Stimulated activated CD8-positive, alpha-beta memory T cell treated with anti-CD3 and anti-CD28 coated beads, Interleukin-7, amount 100 ng/mL, for 1 hour (primary cell): ENCODE results near the gene ZNF582.

Experiments
- DNase-seq, 2 donors: peaks; one replicate each; pipeline ENCODE4 v3.0.0-alpha.2; 2020; ENCODE audit warnings: low read depth in 2 of 2

The ZNF582 gene

DNA sequence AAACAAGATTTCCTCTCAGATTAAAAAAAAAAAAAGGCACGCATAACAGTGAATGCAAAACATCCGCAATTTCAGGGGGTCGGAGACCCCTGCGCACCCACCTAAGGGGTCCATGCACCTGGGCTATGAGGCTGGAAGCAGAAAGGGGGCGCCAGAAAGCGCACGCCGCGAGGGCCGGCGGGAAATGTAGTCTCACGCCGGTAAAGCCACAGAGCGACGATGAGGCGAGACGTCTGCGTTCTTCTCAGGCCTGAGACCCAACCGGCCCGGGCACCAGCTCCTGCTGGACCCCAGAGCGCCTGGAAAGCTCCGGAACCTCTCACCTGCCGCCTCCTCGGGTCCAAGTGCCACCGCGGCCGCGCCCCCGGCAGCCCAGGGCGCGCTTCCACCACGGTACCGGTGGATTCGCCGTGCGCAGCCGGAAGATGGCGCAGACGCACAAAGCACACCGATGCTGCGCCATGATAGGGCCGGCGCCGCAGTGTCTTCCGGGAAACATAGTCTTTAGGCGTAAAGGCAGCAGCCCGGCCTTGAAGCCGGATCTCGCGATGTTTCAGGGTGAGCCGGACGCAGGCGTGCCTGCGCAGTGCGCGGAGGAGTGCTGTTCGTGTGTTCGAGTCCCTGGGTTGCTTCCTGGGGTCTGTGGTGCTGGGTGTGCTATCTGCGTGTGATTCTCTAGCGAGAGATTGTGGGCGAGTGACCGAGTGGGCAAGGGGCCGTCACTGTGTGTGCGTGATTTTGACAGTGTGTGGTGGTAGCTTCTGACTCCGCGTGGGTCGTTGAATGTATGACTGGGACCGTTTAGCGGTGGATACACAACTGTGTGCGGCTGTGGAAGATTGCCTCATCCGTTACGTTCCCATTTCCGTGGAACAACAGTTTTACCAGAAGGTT is at the start of gene ZNF582:
Gene ZNF582, minus strand, starts transcription at position 416 of the 894 bp plus-strand sequence. CDS start 1,782 bp downstream, outside the sequence.
- DNase-seq, result peak; percentile 74 to 78

- DNase-seq, result no peak
Measured at GRCh38 chr19:56441206-56441792, 48.0 kb upstream of the ZNF582 start.

GRCh38 chr19:56423985-56424353 is 30.6 kb upstream of the ZNF582 start:
- DNase-seq, result no peak

DNA sequence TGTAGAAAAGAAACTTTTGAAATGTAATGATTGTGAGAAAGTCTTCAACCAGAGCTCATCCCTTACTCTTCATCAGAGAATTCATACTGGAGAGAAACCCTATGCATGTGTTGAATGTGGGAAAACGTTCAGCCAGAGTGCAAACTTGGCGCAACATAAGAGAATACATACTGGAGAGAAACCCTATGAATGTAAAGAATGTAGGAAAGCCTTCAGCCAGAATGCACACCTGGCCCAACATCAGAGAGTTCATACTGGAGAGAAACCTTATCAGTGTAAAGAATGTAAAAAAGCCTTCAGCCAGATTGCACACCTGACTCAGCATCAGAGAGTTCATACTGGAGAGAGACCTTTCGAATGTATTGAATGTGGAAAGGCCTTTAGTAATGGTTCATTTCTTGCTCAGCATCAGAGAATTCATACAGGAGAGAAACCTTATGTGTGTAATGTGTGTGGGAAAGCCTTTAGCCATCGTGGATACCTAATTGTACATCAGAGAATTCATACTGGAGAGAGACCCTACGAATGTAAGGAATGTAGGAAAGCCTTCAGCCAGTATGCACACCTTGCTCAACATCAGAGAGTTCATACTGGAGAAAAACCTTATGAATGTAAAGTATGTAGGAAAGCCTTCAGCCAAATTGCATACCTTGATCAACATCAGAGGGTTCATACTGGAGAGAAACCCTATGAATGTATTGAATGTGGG is 30.1 kb upstream of the ZNF582 start:
- DNase-seq, result no peak

- no peak for DNase-seq
Measured at GRCh38 chr19:56405062-56405461, 11.7 kb upstream of the ZNF582 start.

- no peak for DNase-seq
Measured at GRCh38 chr19:56404705-56405056, 11.3 kb upstream of the ZNF582 start.

- peak; percentile 72 to 85 for DNase-seq
Measured at GRCh38 chr19:56403764-56404704, 10.7 kb upstream of the ZNF582 start, which contains the start of gene ZNF583. TSS of gene ZNF583 (plus strand) at chr19:56404332. CDS start at chr19:56407115, 2,783 bp downstream.

DNA sequence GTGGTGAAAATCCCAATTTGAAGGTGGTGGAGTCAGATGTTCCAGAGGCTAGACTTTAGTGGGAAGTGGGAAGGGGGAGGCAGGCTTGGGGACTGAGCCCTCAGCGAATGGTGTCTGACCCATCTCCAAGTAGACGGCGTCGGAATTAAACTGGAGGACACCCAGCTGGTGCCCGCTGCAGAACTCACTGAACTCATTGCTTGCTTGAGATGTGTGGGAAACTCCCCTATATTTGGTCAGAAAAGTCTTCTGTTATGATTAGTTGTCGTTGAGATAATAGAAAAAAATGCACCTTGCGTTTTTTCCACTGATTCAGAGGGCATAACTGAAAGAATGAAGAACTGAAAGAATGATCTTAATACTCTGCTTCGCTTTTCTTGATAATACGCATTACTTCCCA is 9.9 kb upstream of the ZNF582 start:
- DNase-seq, result no peak

- no peak for DNase-seq
Measured at GRCh38 chr19:56400485-56400884, 7.2 kb upstream of the ZNF582 start.

GRCh38 chr19:56398809-56399208 is 5.5 kb upstream of the ZNF582 start:
- DNase-seq, result no peak

- no peak for DNase-seq
Measured at GRCh38 chr19:56383826-56384605, 9.3 kb downstream of the ZNF582 start.

DNA sequence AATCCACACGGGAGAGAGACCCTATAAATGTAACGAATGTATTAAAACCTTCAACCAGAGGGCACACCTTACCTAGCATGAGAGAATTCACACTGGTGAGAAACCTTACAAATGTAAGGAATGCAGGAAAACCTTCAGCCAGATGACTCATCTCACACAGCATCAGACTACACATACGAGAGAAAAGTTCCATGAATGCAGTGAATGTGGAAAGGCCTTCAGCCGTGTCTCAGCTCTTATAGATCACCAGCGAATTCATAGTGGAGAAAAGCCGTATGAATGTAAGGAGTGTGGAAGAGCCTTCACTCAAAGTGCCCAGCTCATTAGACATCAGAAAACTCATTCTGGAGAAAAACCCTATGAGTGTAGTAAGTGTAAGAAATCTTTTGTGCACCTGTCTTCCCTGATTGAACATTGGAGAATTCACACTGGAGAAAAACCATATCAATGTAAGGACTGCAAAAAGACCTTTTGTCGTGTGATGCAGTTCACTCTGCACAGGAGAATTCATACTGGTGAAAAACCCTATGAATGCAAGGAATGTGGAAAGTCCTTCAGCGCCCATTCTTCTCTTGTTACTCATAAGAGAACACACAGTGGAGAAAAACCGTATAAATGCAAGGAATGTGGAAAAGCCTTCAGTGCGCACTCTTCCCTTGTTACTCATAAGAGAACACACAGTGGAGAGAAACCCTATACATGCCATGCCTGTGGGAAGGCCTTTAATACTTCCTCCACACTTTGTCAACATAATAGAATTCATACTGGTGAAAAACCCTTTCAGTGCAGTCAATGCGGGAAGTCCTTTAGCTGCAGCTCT is 16.0 kb downstream of the ZNF582 start:
- DNase-seq, result no peak

- DNase-seq, result no peak
Measured at GRCh38 chr19:56372281-56372680, 21.1 kb downstream of the ZNF582 start.

- no peak for DNase-seq
Measured at GRCh38 chr19:56369886-56370676, 23.3 kb downstream of the ZNF582 start.

- DNase-seq, result peak; percentile 59 to 60
Measured at GRCh38 chr19:56367829-56368711, 25.3 kb downstream of the ZNF582 start.

- no peak for DNase-seq
Measured at GRCh38 chr19:56360841-56361240, 32.5 kb downstream of the ZNF582 start.

- no peak for DNase-seq
Measured at GRCh38 chr19:56356944-56357343, 36.4 kb downstream of the ZNF582 start.

DNA sequence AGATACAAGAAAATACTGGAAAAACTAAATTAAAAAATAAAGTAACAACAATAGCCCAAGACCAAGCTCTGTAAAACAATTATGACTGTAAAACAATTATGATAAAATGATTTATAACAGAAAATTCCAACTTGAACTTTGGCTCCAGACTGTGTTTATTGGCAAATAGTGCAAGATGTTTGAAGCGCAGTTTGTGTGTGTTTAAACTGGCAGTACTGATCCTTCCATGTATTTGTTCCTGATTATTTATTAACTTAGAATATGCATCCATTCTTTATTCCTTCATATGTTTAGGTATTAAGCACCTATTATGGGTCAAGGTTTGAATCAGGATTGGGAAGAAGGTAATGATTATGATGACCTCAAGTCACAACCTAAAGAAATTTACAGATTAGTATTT is 37.8 kb downstream of the ZNF582 start:
- no peak for DNase-seq
